ENCODE data around the gene TULP4.

TULP4 gene, protein sequence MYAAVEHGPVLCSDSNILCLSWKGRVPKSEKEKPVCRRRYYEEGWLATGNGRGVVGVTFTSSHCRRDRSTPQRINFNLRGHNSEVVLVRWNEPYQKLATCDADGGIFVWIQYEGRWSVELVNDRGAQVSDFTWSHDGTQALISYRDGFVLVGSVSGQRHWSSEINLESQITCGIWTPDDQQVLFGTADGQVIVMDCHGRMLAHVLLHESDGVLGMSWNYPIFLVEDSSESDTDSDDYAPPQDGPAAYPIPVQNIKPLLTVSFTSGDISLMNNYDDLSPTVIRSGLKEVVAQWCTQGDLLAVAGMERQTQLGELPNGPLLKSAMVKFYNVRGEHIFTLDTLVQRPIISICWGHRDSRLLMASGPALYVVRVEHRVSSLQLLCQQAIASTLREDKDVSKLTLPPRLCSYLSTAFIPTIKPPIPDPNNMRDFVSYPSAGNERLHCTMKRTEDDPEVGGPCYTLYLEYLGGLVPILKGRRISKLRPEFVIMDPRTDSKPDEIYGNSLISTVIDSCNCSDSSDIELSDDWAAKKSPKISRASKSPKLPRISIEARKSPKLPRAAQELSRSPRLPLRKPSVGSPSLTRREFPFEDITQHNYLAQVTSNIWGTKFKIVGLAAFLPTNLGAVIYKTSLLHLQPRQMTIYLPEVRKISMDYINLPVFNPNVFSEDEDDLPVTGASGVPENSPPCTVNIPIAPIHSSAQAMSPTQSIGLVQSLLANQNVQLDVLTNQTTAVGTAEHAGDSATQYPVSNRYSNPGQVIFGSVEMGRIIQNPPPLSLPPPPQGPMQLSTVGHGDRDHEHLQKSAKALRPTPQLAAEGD (N-terminal part only)

DNA sequence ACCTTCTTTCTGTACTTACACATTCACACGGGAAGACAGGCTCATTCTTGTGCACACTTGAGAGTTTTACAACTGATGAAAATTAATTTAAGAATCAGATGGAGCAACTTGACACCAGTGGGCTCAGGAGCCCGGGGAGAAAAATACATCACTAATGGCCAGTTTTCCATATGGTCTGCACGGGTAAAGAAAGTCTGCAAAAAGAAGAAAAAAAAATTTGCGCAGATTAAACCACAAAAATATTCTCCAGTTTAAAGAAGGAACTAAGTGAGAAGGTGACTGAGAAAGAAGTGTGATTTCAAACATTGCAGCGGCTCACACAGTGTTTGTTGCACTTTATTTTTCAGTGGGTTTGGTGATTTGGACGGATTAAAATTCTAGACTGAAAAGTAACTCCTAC lies at the start of gene TULP4:
Gene TULP4, plus strand, starts transcription at position 301 of the 400 bp plus-strand sequence. CDS start 1,552 bp downstream, outside the sequence.
- Histone ChIP-seq H3K4me1 (ENCODE audit: control insufficient read depth in 1 of 2, insufficient read depth in 2 of 2, low read length in 2 of 2) (peaks cover 0 to 4% of the 10 kb centered on the region in 2 donors), H3K4me3 (ENCODE audit: low read depth in 1 of 2, low read length in 2 of 2) (no peak within 1 kb of the TSS), H3K9me3 (ENCODE audit: control insufficient read depth in 1 of 2, low read length in 2 of 2) (no peaks in the 10 kb centered on the region), H3K27me3 (ENCODE audit: low read depth, low read length) (no peaks in the 10 kb centered on the region), H3K27ac (ENCODE audit: low read length) (no peak within 1 kb of the TSS), H3K36me3 (ENCODE audit: control insufficient read depth in 1 of 2, insufficient read depth in 2 of 2, low read length in 2 of 2) (no peaks in the 10 kb centered on the region)

DNA sequence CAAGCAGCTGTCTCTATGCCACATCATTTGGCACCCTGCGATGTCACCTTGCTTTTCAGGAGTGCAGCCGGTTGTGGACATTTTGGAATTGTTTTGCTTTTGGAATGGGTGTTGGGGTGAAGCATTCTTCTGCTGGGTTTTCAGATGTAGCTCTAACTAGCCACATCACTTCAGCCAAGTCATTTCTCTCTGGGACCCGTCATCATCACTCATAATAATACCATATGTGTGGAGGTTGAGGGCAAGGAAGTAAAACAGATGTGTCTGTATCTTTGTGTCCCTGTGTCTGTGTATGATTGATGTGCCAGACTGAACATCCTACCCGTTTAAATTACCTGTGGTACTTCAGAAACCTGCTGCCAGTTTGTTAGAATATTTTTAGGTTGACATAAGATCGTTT lies 49.5 kb upstream of the TULP4 start:
- H3K4me3 ChIP-seq (ENCODE audit: low read depth in 1 of 2, low read length in 2 of 2), result no peak overlapping the region
- H3K27me3 ChIP-seq (ENCODE audit: low read depth, low read length), result no peaks in the 10 kb centered on the region
- H3K9me3 ChIP-seq (ENCODE audit: control insufficient read depth in 1 of 2, low read length in 2 of 2), result no peaks in the 10 kb centered on the region
- H3K36me3 ChIP-seq (ENCODE audit: control insufficient read depth in 1 of 2, insufficient read depth in 2 of 2, low read length in 2 of 2), result no peaks in the 10 kb centered on the region
- H3K4me1 ChIP-seq (ENCODE audit: control insufficient read depth in 1 of 2, insufficient read depth in 2 of 2, low read length in 2 of 2), result peaks cover 0 to 6% of the 10 kb centered on the region in 2 donors
- no peak overlapping the region for H3K27ac ChIP-seq (ENCODE audit: low read length)

DNA sequence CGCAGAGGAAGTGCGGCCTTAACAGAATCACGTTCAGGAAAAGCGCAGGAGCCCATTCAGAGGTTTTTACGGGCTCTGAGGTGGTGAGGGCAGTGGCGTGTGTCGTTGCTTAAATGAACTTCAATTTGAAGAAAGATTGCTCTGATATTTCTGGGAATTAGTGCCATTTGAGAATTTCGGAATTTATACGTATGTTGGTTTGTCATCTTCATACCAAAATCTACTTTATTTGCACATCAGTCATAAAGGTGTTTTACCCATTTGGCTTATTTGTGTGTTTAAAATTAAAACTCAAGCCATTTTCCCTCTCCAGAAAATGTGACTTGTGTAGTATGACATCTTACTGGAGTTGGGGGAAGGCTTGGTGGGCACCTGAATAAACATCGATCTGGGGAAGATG lies 48.1 kb upstream of the TULP4 start:
- H3K9me3 ChIP-seq (ENCODE audit: control insufficient read depth in 1 of 2, low read length in 2 of 2), result no peaks in the 10 kb centered on the region
- H3K36me3 ChIP-seq (ENCODE audit: control insufficient read depth in 1 of 2, insufficient read depth in 2 of 2, low read length in 2 of 2), result no peaks in the 10 kb centered on the region
- peaks cover 0 to 12% of the 10 kb centered on the region in 2 donors for H3K4me1 ChIP-seq (ENCODE audit: control insufficient read depth in 1 of 2, insufficient read depth in 2 of 2, low read length in 2 of 2)

DNA sequence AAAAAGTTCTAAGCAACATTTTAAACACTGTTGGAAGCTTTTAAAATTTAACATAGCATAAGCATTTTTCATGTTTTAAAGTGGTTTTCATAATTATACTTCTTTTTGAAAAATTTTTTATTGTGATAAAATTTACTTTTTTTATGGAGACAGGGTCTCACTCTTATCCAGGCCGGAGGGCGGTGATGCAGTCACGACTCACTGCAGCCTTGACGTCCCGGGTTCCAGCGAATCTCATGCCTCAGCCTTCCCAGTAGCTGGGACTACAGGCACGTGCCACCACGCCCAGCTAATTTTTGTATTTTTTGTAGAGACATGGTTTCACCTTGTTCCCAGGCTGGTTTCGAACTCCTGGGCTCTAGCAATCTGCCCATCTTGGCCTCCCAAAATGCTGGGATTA lies 46.1 kb upstream of the TULP4 start:
- H3K27ac ChIP-seq (ENCODE audit: low read length), result no peak overlapping the region
- H3K27me3 ChIP-seq (ENCODE audit: low read depth, low read length), result no peaks in the 10 kb centered on the region
- no peaks in the 10 kb centered on the region for H3K36me3 ChIP-seq (ENCODE audit: control insufficient read depth in 1 of 2, insufficient read depth in 2 of 2, low read length in 2 of 2)
- peaks cover 0 to 23% of the 10 kb centered on the region in 2 donors for H3K4me1 ChIP-seq (ENCODE audit: control insufficient read depth in 1 of 2, insufficient read depth in 2 of 2, low read length in 2 of 2)
- H3K9me3 ChIP-seq (ENCODE audit: control insufficient read depth in 1 of 2, low read length in 2 of 2), result no peaks in the 10 kb centered on the region
- H3K4me3 ChIP-seq (ENCODE audit: low read depth in 1 of 2, low read length in 2 of 2), result no peak overlapping the region

More for the DNA sequence above, 48.1 kb upstream of the TULP4 start:
- no peaks in the 10 kb centered on the region for H3K27me3 ChIP-seq (ENCODE audit: low read depth, low read length)
- no peak overlapping the region for H3K27ac ChIP-seq (ENCODE audit: low read length)
- no peak overlapping the region for H3K4me3 ChIP-seq (ENCODE audit: low read depth in 1 of 2, low read length in 2 of 2)

DNA sequence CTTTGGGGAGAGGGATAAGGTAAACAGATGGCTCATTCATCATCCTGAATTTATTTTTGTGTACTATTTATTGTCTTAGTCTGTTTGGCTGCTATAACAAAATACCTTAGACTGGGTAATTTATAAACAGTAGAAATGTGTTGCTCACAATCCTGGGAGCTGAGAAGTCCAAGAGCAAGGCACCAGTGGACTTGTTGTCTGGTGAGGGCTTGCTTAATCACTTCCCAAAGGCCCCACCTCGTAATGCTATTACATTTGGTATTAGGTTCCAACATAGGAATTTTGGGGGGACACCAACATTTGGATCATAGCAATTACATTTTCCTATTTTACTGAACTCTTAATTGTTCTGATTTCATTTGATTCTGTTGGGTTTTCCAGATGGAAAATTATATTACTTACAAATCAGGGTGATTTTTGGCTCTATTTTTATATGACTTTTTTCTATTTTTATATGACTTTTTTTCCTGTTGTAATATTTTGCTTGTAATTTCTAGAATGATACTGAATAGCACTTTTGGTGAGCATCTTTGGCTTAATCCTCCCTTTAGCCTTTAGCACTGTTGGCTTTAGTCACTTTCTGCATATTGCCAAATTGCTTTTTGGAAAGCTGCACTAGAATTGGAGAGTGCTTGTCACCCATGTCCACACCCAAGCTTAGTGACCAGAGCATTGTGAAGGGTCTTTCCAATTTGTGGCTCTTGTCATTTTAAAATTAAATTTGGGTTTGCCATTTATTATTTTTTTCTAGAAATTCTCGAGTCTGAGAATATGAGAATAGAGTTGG lies 43.7 kb upstream of the TULP4 start:
- H3K36me3 ChIP-seq (ENCODE audit: control insufficient read depth in 1 of 2, insufficient read depth in 2 of 2, low read length in 2 of 2), result no peaks in the 10 kb centered on the region
- no peaks in the 10 kb centered on the region for H3K27me3 ChIP-seq (ENCODE audit: low read depth, low read length)
- no peak overlapping the region for H3K27ac ChIP-seq (ENCODE audit: low read length)
- H3K4me3 ChIP-seq (ENCODE audit: low read depth in 1 of 2, low read length in 2 of 2), result no peak overlapping the region
- no peaks in the 10 kb centered on the region for H3K9me3 ChIP-seq (ENCODE audit: control insufficient read depth in 1 of 2, low read length in 2 of 2)
- H3K4me1 ChIP-seq (ENCODE audit: control insufficient read depth in 1 of 2, insufficient read depth in 2 of 2, low read length in 2 of 2), result peaks cover 0 to 17% of the 10 kb centered on the region in 2 donors

DNA sequence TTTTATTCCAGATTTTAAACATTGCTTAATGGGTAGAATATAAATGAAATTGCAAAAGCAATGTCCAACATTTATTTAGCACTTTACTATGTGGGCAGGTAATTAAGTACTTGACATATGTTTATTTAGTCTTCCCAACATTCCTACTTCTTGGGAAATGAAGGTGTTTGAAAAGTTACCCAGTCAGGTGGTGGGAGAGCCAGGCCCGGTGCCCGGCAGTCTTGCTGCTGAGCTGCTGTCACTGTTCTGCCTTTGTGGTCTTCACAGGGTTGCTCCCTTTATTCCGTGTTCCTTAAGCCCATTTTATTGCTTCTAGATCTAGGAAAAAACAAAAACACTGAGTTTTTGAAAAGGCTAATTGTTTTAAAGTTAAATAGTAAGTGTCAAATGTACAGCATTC lies 42.6 kb upstream of the TULP4 start:
- Histone ChIP-seq H3K4me3 (ENCODE audit: low read depth in 1 of 2, low read length in 2 of 2) (no peak overlapping the region), H3K4me1 (ENCODE audit: control insufficient read depth in 1 of 2, insufficient read depth in 2 of 2, low read length in 2 of 2) (peaks cover 0 to 17% of the 10 kb centered on the region in 2 donors), H3K27me3 (ENCODE audit: low read depth, low read length) (no peaks in the 10 kb centered on the region), H3K27ac (ENCODE audit: low read length) (no peak overlapping the region), H3K9me3 (ENCODE audit: control insufficient read depth in 1 of 2, low read length in 2 of 2) (no peaks in the 10 kb centered on the region), H3K36me3 (ENCODE audit: control insufficient read depth in 1 of 2, insufficient read depth in 2 of 2, low read length in 2 of 2) (no peaks in the 10 kb centered on the region)

DNA sequence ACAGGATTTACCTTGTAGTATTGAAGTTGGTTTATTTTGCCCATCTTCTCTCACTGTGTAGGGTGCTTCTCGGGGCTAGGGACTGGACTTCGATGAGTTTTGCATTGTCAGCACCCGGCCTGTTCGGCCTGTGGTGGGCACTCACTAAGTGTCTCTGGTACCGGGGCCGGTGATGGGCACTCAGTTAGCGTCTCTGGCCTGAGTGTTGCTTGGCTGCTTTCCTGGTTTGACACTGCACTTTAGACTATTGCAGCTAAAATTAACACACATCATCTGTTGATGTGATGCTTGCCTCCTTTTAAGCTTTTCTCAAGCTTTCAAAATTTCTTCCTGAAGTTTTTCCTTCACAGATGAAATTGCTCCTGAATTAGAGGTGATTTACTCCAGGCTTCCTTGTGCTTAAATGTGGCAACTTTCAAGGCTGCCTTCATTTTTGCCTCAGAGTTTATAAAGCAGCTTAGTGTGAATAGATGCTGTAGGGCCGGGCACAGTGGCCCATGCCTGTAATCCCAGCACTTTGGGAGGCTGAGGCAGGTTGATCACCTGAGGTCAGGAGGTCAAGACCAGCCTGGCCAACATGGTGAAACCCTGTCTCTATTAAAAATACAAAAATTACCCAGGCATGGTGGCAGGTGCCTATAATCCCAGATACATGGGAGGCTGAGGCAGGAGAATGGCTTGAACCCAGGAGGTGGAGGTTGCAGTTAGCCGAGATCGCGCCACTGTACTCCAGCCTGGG lies 41.7 kb upstream of the TULP4 start:
- H3K27me3 ChIP-seq (ENCODE audit: low read depth, low read length), result no peaks in the 10 kb centered on the region
- no peak overlapping the region for H3K4me3 ChIP-seq (ENCODE audit: low read depth in 1 of 2, low read length in 2 of 2)
- peaks cover 0 to 17% of the 10 kb centered on the region in 2 donors for H3K4me1 ChIP-seq (ENCODE audit: control insufficient read depth in 1 of 2, insufficient read depth in 2 of 2, low read length in 2 of 2)
- no peaks in the 10 kb centered on the region for H3K36me3 ChIP-seq (ENCODE audit: control insufficient read depth in 1 of 2, insufficient read depth in 2 of 2, low read length in 2 of 2)
- no peaks in the 10 kb centered on the region for H3K9me3 ChIP-seq (ENCODE audit: control insufficient read depth in 1 of 2, low read length in 2 of 2)
- no peak overlapping the region for H3K27ac ChIP-seq (ENCODE audit: low read length)

DNA sequence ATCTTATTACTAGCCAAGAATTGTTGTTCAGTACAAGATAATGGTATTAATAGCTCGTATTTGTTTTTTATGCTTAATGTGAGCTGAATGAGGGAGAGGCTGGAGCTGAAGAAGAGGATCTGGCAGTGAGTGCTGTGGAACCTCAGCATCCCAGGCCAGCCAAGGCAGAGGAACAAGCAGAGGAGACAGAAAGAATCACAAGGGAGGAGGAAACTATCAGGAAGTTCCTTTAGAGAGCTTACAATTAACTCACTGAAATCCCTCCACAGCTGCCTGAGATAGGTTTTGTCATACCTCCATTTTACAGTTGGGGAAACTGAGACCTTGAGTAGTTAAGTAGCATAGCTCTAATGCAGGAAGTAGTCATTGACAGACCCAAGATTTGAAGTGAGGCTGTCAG lies 39.9 kb upstream of the TULP4 start:
- H3K9me3 ChIP-seq (ENCODE audit: control insufficient read depth in 1 of 2, low read length in 2 of 2), result no peaks in the 10 kb centered on the region
- no peak overlapping the region for H3K27ac ChIP-seq (ENCODE audit: low read length)
- no peak overlapping the region for H3K4me3 ChIP-seq (ENCODE audit: low read depth in 1 of 2, low read length in 2 of 2)
- no peaks in the 10 kb centered on the region for H3K36me3 ChIP-seq (ENCODE audit: control insufficient read depth in 1 of 2, insufficient read depth in 2 of 2, low read length in 2 of 2)
- no peaks in the 10 kb centered on the region for H3K27me3 ChIP-seq (ENCODE audit: low read depth, low read length)
- peaks cover 0 to 17% of the 10 kb centered on the region in 2 donors for H3K4me1 ChIP-seq (ENCODE audit: control insufficient read depth in 1 of 2, insufficient read depth in 2 of 2, low read length in 2 of 2)

DNA sequence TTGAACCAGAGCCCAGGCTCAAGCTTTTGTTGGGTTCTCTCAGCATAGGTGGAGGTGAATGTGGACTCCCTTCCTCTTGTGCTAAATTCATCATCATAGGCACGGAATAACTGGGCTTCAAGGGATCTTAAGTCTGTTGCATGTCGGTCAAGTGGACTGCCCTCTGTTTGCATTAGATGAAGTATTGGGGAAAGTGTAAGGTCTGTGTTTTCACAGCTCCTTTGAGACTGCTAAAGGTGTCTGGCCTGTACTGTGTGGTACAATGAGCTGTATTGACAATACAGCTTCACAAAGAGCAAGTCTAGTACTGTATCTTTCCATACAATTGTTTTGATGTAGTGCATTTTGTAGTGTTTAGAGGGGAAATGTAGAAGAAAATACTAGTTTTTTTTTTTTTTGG lies 34.3 kb upstream of the TULP4 start:
- Histone ChIP-seq H3K27me3 (ENCODE audit: low read depth, low read length) (no peaks in the 10 kb centered on the region), H3K4me3 (ENCODE audit: low read depth in 1 of 2, low read length in 2 of 2) (no peak overlapping the region), H3K9me3 (ENCODE audit: control insufficient read depth in 1 of 2, low read length in 2 of 2) (no peaks in the 10 kb centered on the region), H3K27ac (ENCODE audit: low read length) (no peak overlapping the region), H3K36me3 (ENCODE audit: control insufficient read depth in 1 of 2, insufficient read depth in 2 of 2, low read length in 2 of 2) (no peaks in the 10 kb centered on the region), H3K4me1 (ENCODE audit: control insufficient read depth in 1 of 2, insufficient read depth in 2 of 2, low read length in 2 of 2) (no peaks in the 10 kb centered on the region)

DNA sequence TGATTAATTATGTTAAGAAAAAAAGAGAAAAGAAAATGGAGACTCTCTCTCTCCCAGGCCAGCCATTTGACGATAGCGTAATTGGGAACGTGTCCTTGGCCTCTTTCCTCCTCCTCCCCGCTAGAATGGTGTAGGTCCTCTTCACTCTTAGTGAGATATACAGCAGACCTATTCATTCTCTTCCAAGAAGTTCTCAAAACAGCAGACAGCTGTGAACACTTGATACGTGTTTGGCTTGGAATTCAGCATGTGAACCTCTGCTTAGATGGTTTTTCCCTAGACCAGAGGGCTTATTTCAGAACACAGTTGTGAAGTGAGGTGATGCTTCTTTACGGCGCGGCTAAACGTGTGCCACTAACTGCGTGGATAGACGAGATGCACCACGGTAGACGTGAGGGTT lies 32.6 kb upstream of the TULP4 start:
- no peaks in the 10 kb centered on the region for H3K9me3 ChIP-seq (ENCODE audit: control insufficient read depth in 1 of 2, low read length in 2 of 2)
- no peak overlapping the region for H3K27ac ChIP-seq (ENCODE audit: low read length)
- peaks cover 2 to 7% of the 10 kb centered on the region in 2 donors for H3K4me1 ChIP-seq (ENCODE audit: control insufficient read depth in 1 of 2, insufficient read depth in 2 of 2, low read length in 2 of 2)
- no peak overlapping the region for H3K4me3 ChIP-seq (ENCODE audit: low read depth in 1 of 2, low read length in 2 of 2)
- no peaks in the 10 kb centered on the region for H3K27me3 ChIP-seq (ENCODE audit: low read depth, low read length)
- H3K36me3 ChIP-seq (ENCODE audit: control insufficient read depth in 1 of 2, insufficient read depth in 2 of 2, low read length in 2 of 2), result no peaks in the 10 kb centered on the region

Data from muscle layer of duodenum (tissue), 2 donors.